ENCODE measurements around the gene TRIM23. TPM values are rescaled to one million over a fixed set of nuclear protein-coding genes. Genes with fewer than 3 reads are reported as not detected.
"Not testable (repeated sequence)": the region's sequence is repeated elsewhere in the genome, so short reads cannot be mapped to it uniquely, and the experiment has no call there.

Gene TRIM23
- total RNA-seq, 1 donor from 2014 or later = 14.0 TPM

- no peaks in the 10 kb centered on the region for H3K27me3 ChIP-seq
- H3K9me3 ChIP-seq = no peaks in the 10 kb centered on the region
- no peak overlapping the region for H3K27ac ChIP-seq
- intact Hi-C loops (cut with DNase I) = no loop called here
- no peak for DNase-seq (ENCODE audit: extremely low spot score in 2 of 2)
- no peak for TF ChIP-seq CTCF (IDR thresholded peaks at IDR 0.05)
- no peak for TF ChIP-seq POLR2AphosphoS5 (IDR thresholded peaks at IDR 0.05; ENCODE audit: insufficient read depth in 1 of 2, low read depth in 1 of 2)
- no peak for TF ChIP-seq POLR2A (IDR thresholded peaks at IDR 0.05)
- H3K4me1 ChIP-seq = no peaks in the 10 kb centered on the region
- peaks cover 0 to 53% of the 10 kb centered on the region in 2 donors for H3K36me3 ChIP-seq
- no peak overlapping the region for H3K4me3 ChIP-seq
Measured at GRCh38 chr5:65612298-65612907, 11.7 kb downstream of the TRIM23 start.

DNA sequence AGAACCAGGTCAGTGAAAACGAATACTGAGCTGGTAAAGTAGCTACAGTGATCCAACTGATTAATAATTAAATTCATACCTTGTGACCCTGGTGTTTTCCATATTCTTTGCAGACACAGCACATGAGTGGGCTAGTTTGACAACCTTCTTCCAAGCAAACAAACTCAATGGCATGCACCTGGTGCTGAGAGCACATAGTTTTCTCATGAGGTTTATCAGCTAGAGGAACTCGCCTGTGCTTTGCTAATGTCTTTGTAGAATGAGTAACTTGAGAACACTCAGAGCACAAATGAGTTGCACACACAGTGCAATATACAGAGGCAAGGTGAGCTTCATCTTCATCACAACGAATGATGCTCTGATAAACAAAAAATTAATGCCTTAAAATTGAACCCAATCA is 12.6 kb downstream of the TRIM23 start:
- Histone ChIP-seq H3K36me3 (peaks cover 0 to 62% of the 10 kb centered on the region in 2 donors), H3K27me3 (no peaks in the 10 kb centered on the region), H3K4me3 (no peak overlapping the region), H3K4me1 (no peaks in the 10 kb centered on the region), H3K27ac (no peak overlapping the region), H3K9me3 (no peaks in the 10 kb centered on the region)
- no peak for DNase-seq (ENCODE audit: extremely low spot score in 2 of 2)
- intact Hi-C loops (cut with DNase I) = no loop called here
- no peak for TF ChIP-seq CTCF (IDR thresholded peaks at IDR 0.05)

- H3K36me3 ChIP-seq = peaks cover 0 to 70% of the 10 kb centered on the region in 2 donors
- H3K4me1 ChIP-seq; H3K27ac ChIP-seq; H3K27me3 ChIP-seq; H3K9me3 ChIP-seq; DNase-seq (ENCODE audit: extremely low spot score in 2 of 2); H3K4me3 ChIP-seq; intact Hi-C loops (cut with DNase I): not testable (repeated sequence)
Measured at GRCh38 chr5:65601761-65602160, 22.4 kb downstream of the TRIM23 start.

- TF ChIP-seq CTCF (IDR thresholded peaks at IDR 0.05) (no peak), POLR2AphosphoS5 (IDR thresholded peaks at IDR 0.05; ENCODE audit: insufficient read depth in 1 of 2, low read depth in 1 of 2) (no peak), POLR2A (IDR thresholded peaks at IDR 0.05) (no peak)
- Histone ChIP-seq H3K27ac (no peak overlapping the region), H3K27me3 (no peaks in the 10 kb centered on the region), H3K9me3 (no peaks in the 10 kb centered on the region), H3K4me1 (no peaks in the 10 kb centered on the region), H3K36me3 (peaks cover 0 to 65% of the 10 kb centered on the region in 2 donors), H3K4me3 (no peak overlapping the region)
- intact Hi-C loops (cut with DNase I) = no loop called here
- DNase-seq (ENCODE audit: extremely low spot score in 2 of 2) = no peak
Measured at GRCh38 chr5:65588694-65589093, 35.4 kb downstream of the TRIM23 start.

DNA sequence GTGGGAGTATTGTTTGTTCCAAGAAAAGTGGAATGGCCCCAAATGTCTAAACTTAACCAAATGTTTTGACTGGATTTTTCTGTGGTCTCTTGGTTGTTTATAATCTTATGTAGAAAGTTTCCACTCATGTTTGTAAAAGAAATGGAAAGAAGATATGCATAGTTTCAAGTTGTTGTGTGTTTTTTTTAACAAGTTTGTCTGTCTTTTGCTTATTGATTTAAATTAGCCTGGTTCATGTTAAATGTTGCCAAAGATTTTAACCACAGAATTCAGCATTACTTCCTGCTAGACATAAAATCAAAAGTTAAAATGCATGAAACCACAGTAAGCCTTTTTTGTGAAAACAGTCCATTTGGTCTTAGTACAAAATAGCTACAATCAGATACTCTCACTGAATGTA is 47.0 kb downstream of the TRIM23 start:
- Histone ChIP-seq H3K36me3 (peaks cover 0 to 43% of the 10 kb centered on the region in 2 donors), H3K9me3 (no peaks in the 10 kb centered on the region), H3K27ac (no peak overlapping the region), H3K27me3 (no peaks in the 10 kb centered on the region), H3K4me3 (no peak overlapping the region), H3K4me1 (no peaks in the 10 kb centered on the region)
- TF ChIP-seq POLR2AphosphoS5 (IDR thresholded peaks at IDR 0.05; ENCODE audit: insufficient read depth in 1 of 2, low read depth in 1 of 2) = no peak
- no peak for TF ChIP-seq POLR2A (IDR thresholded peaks at IDR 0.05)
- TF ChIP-seq CTCF (IDR thresholded peaks at IDR 0.05) = no peak
- intact Hi-C loops (cut with DNase I) = no loop called here
- no peak for DNase-seq (ENCODE audit: extremely low spot score in 2 of 2)
